Hypothalamus (tissue), 51 donors: ENCODE results near the gene SELENOK.

Experiments
- DNase-seq, 51 donors: peaks; one replicate each; lab custom pipeline; 2025; lab: John Stamatoyannopoulos, UW

The SELENOK gene

GRCh38 chr3:53885239-53885638 lies 6.4 kb downstream of the SELENOK start:
- peak in 11 of 51 donors; percentile 2 to 34 (median 10) for DNase-seq

GRCh38 chr3:53884623-53885022 lies 7.0 kb downstream of the SELENOK start:
- no peak for DNase-seq

GRCh38 chr3:53883008-53883407 lies 8.7 kb downstream of the SELENOK start:
- DNase-seq, result no peak

DNA sequence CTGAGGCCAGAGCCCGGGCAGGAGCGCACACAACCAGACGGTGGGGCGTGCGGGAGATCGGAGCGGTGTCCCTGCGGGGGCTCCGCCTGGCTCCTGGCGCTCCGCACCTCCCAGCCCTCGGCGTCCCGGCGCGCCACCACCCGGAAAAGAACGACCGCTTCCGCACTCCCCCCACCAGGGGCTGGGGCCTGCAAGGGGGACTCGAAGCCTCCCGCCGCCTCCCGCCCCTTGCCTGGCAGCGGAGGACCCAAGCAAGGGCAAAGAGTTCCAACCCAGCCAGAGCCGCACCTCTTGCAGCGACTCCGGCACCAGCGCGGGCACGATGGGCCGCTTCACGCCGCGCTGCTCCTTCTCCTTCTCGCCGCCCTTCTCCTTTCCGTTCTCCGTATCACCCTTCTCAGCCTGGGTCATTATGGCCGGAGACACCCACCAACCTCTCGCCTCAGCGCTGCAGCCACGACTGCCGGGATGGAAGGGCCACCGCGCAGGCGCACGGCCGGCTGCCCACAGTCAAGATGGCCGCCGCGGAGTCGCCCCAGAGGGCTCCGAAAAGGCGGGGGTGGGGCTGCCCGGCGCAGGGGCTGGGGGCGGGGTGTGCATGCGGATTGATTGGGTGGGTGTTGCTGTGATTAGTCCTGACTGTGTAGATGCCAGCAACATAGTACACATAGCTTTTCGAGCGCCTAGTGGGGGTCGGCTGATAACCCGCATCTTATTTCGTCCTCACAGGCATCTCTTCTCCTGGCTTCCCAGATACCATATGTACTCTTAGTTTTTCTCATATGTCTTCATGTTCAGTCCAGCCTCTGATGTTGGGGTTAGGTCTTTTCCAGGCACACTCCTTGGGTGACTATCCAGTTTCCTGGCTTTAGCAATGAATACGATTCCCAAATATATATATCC lies 9.7 kb downstream of the SELENOK start, which contains the start of gene ACTR8:
ACTR8 (minus strand) TSS at position 462 of the 903 bp plus-strand sequence; CDS start at position 411, 51 bp downstream.
- DNase-seq, result peak; percentile 38 to 92 (median 82)

DNA sequence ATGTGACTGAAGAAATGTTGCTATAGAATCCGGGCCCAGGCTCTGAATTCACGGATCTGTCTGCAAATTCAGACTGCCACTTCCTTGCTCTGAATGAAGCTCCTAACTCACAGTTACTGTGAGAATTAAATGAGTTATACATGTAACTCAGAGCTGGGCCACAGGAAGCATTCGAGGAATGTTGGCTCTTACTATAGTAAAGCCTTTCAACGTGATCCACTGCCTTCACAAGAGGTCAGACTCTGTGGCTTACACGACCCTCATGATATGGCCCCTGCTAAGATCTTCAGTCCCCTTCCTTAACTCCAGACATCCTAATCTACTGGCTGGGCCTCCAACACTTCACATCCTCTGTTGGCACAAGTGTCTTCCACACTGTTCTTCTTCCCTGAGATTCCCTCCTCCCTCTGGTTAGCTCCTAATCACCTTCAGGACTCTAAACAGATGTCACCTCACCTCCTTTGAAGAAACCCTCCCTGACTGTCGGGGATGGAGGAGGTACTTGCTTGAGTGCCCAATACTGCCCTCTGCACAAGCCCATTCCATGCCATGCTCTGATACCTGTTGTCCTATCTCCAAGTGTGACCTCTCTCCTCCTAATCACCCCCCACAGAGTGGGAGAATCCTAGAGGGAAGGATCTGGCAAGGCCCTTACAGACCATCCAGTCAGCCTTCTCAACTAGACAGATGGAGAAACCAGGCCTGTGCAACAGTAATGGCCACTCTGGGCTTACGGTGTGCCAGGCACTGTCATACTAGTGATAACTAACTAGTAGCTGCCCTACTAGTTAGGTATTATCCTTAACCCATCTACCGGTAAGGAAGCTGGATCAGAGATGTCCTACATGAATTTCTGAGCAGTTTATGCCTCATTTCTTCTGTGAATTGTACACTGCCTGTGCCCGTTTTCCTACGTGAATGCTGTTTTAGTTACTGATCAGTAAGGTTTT lies 11.0 kb downstream of the SELENOK start:
- DNase-seq, result no peak

GRCh38 chr3:53865732-53866499 lies 25.7 kb downstream of the SELENOK start:
- DNase-seq, result no peak

- DNase-seq, result no peak
These were observed 28.5 kb downstream of the SELENOK start for GRCh38 chr3:53863145-53863544.

- DNase-seq, result no peak
These were observed 29.4 kb downstream of the SELENOK start for GRCh38 chr3:53862241-53862640.

- DNase-seq, result no peak
These were observed 31.5 kb downstream of the SELENOK start for GRCh38 chr3:53860196-53860595.

- DNase-seq, result no peak
These were observed 32.5 kb downstream of the SELENOK start for GRCh38 chr3:53859178-53859577.

- DNase-seq, result no peak
These were observed 33.4 kb downstream of the SELENOK start for GRCh38 chr3:53858096-53858741.

DNA sequence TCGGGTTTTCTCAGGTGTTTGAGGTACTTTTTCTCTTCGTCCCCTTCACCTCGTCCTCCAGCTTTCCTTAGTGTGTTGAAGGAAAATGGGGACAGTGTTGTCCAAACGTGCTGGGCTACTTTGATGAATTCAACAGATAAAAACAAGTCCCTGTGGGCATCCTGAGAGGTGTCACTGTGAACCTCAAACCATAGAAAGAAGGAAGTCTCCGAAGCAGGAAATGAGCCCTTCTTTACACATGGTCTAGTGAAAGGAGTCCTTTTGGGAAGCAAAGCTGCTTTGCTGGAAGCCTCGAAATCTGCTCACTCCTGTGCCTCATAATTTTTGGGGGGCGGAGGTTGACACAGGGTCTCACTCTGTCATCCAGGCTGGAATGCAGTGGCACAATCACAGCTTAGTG lies 34.7 kb downstream of the SELENOK start:
- no peak for DNase-seq

DNA sequence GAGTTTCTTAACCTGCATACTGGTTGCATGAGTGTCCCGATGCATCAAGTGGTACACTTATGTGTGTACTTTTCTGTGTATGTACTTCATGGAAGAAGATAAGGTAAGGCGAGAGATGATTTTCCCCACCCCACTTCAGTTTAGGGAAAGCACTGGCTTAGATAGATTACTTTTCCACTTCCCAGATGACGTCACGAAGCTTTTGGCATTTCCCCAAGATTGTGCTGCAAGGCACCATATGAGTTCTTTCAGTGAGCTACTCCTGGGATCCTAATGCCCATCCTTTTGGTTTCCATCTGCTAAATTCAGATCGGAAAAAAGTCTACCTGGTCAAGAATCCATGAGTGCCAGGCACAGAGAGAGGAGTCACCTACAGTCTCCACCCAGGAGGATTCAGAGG lies 40.8 kb downstream of the SELENOK start:
- DNase-seq, result no peak

- no peak for DNase-seq
These were observed 41.7 kb downstream of the SELENOK start for GRCh38 chr3:53849916-53850315.

DNA sequence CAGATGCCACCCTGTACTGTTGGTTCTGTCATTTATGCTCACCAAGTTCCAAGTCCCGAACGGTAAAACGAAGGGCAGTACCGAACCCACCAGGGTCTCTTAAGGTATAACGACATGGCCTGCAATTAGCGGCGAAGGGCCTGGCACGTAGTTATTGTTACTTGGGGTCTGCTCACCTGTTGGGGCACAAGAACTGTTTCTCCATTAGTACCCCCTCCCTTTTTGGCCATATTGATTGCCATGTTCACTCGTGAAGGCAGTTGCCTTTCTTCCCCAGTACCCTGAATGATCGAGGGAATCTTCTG lies 44.9 kb downstream of the SELENOK start:
- no peak for DNase-seq

DNA sequence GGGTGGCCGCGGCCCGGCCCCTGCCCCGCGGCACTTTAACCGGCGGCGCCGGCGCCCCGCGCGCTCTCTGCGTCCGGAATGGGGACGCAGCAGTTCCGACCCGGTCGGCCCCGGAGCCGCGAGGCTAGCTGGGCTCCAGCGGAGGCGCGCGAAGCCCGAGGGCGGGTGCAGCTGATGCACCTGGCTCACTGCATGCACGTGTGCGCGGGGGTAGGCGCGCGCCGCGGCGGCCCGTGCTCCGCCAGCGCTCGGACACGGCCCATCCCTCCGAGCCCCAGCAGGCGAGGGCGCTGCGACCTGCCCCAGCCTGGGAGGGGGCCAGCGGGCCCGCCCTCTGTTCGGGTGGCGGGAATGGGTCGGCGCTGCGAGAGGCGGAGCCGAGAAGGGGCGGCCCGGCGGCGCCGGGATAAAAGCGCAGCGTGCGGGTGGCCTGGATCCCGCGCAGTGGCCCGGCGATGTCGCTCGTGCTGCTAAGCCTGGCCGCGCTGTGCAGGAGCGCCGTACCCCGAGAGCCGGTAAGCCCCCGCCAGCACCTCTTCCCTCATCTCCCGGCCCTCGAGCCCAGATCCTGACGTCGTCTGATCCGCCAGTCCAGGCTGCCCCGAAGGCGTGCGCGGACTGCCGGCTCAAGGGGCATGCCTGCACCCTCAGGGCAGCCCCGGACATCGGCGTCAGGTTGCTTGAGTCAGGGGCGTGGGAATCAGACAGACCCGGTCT lies 45.4 kb downstream of the SELENOK start, which contains the start of the genes CHDH and IL17RB:
CHDH (minus strand) TSS at position 286 of the 717 bp plus-strand sequence. CDS start 22,411 bp downstream, outside the sequence.
IL17RB (plus strand) TSS at position 435 of the 717 bp plus-strand sequence; CDS start at position 456, 21 bp downstream.
- DNase-seq, result peak in 47 of 51 donors; percentile 8 to 86 (median 68)

DNA sequence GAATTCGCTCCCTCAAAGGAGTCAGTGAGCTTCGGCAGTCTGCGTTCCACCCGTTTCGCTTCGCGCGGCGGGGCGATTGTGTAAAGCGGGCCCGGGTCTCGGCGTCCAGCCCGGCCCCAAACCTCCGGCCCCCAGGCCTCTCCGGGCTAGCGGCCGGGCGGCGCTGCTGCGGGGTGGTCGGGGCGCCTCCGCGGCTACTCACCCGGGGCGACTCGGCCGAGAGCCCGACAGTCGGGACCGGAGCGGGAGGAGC lies 45.9 kb downstream of the SELENOK start:
- peak in 3 of 51 donors; percentile 45 to 50 (median 47) for DNase-seq

DNA sequence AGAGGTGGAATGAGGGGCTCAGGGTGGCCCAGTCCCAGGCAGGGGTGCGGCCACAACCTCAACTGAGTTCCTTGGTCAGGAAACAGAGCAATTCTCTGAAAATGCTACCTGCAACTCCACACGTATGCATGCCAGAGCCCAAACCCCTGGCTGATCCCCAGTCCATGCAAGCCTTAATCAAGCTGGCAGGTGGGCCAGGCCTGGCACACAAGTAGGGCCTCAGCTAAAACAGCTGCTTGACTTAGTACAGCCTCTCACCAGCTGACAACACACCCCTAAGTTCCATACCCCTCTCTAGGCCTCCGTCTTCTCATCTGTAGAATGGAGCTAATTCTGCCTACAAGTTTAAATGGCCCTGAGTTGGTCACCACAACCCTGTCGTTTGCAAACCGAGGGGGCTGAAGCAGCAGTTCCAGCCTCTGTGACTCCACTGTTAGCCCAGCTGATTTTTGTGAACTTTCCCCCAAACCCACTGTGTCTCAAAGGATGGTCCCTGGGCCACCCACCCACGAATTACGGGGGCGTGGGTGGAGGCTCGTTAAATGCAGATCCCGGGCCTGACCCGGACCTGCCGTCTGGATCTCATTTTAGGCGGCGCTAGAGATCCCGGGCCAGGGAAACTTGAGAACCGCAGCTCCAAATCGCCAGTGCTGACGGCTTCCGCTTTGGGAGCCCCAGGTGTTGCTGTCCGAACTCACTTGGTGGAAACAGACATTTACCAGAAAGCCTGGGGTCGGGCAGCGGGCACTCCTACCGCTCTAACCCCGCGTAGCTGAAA lies 46.4 kb downstream of the SELENOK start:
- peak in 25 of 51 donors; percentile 13 to 63 (median 39) for DNase-seq
